ENCODE data around the gene JDP2. TPM values are rescaled to one million over a fixed set of nuclear protein-coding genes. Genes with fewer than 3 reads are reported as not detected.

JDP2 gene
- total RNA-seq, 4 donors from 2014 or later: 82.3 to 147 (median 106) TPM

DNA sequence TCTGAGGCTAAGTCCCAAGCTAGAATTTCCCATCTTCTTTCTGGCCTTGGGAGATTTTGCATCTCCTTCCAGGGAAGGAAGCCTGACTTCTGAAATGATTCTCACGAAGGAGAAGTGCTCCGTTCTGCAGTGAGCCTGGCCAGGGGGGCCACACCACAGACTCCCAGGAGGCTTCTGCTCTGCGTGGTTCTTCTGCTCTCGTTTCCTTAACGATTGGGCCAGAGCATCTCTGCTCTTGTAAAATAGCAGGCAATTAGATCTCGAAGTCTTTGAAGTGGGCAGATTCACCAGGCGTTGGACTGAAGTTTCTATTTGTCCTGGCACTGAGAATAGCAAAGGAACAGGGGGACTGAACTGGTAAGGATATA is 87.8 kb downstream of the JDP2 start:
- no peak for DNase-seq (ENCODE audit: low spot score in 2 of 2)
- H3K9me3 ChIP-seq: peaks cover 0 to 15% (median 0%) of the 10 kb centered on the region in 4 donors
- 22 to 35% methylated on average over 7 of the region's 7 CpGs for WGBS, 2 donors
- no peaks in the 10 kb centered on the region for H3K36me3 ChIP-seq
- H3K4me1 ChIP-seq: peaks cover 0 to 11% (median 3%) of the 10 kb centered on the region in 4 donors
- no peaks in the 10 kb centered on the region for H3K27me3 ChIP-seq
- H3K27ac ChIP-seq: peak overlapping the region in 1 of 4 donors; percentile 42
- TF ChIP-seq CTCF (IDR thresholded peaks at IDR 0.05) (no peak), POLR2A (IDR thresholded peaks at IDR 0.05) (no peak), EP300 (IDR thresholded peaks at IDR 0.05) (no peak)
- H3K4me3 ChIP-seq: peak overlapping the region in 3 of 4 donors; percentile 24 to 47 (median 35)

DNA sequence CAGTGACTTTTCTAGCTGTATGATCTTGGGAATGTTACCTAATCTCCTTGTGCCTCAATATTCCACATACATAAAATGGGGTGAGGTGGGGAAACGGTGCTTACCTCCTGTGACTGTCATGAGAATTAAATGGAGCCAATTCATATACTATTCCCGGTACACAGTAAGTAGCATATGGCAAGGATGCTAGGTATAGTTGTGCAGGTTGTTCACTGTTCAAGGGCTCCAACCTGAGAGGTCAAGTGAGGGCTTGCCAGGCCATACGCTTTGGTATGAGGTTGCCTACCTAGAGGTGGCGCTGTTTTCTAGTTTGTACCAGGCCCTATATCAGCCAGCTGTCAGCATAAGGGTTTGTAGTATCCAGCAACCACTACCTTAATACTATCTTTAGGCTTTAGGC is 90.8 kb downstream of the JDP2 start:
- Histone ChIP-seq H3K4me1 (peaks cover 0 to 14% (median 4%) of the 10 kb centered on the region in 4 donors), H3K27me3 (no peaks in the 10 kb centered on the region), H3K36me3 (no peaks in the 10 kb centered on the region), H3K27ac (no peak overlapping the region), H3K9me3 (no peaks in the 10 kb centered on the region), H3K4me3 (no peak overlapping the region)
- TF ChIP-seq CTCF (IDR thresholded peaks at IDR 0.05) (no peak), POLR2A (IDR thresholded peaks at IDR 0.05) (no peak), EP300 (IDR thresholded peaks at IDR 0.05) (no peak)
- DNase-seq (ENCODE audit: low spot score in 2 of 2): no peak
- 69 to 74% methylated on average over 4 of the region's 4 CpGs for WGBS, 2 donors

GRCh38 chr14:75519394-75519793 is 91.6 kb downstream of the JDP2 start:
- TF ChIP-seq EP300 (IDR thresholded peaks at IDR 0.05) (no peak), POLR2A (IDR thresholded peaks at IDR 0.05) (no peak), CTCF (IDR thresholded peaks at IDR 0.05) (no peak)
- H3K4me3 ChIP-seq: no peak overlapping the region
- peaks cover 0 to 19% (median 6%) of the 10 kb centered on the region in 4 donors for H3K4me1 ChIP-seq
- H3K27me3 ChIP-seq: no peaks in the 10 kb centered on the region
- no peaks in the 10 kb centered on the region for H3K36me3 ChIP-seq
- no peak for DNase-seq (ENCODE audit: low spot score in 2 of 2)
- H3K27ac ChIP-seq: no peak overlapping the region
- no peaks in the 10 kb centered on the region for H3K9me3 ChIP-seq
- WGBS, 2 donors: 94% methylated on average over 4 of the region's 4 CpGs

DNA sequence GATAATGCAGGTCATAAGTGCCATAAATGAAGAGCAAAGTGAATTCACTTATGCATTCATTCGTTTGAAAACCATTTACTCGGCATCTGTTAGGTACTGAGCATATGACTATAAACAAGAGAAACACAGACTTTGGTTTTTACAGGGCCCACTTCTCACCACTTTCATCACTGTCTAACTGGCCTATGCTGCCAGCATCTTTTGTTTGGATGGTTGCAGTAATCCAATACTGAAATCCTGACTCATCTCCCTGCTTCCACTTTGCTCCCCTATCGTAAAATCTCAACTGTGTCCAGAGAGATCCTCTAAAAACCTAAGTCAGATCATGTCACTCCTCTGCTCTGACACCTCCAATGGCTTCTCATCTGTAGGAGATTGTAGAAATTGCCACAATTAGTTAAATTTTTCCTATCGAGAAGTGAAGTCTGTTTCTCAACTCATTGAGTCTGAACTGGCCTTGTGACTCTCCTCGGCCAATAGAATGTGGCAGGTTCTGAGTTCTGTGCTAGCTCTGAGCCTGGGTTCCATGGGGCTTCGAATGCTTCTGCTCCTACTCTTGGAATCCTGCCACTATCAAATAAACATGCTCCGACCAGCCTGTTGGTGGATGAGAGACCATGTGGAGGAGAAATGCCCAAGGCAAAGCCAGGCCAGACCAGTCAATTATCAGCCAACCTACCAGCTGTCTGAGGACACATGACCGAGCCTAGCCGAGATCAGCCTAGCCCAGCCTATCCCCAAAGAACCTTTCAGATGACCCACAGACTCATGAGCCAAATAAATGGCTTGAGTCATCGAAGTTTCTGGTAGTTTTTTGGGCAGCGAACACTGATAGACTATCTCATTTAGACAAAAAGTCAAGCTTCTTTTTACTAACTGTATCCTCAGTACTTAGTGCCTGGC is 92.3 kb downstream of the JDP2 start:
- no peak for DNase-seq (ENCODE audit: low spot score in 2 of 2)
- H3K4me3 ChIP-seq: no peak overlapping the region
- WGBS, 2 donors: 88 to 93% methylated on average over 11 of the region's 11 CpGs
- H3K27ac ChIP-seq: no peak overlapping the region
- H3K9me3 ChIP-seq: no peaks in the 10 kb centered on the region
- TF ChIP-seq EP300 (IDR thresholded peaks at IDR 0.05): no peak
- no peak for TF ChIP-seq POLR2A (IDR thresholded peaks at IDR 0.05)
- H3K27me3 ChIP-seq: no peaks in the 10 kb centered on the region
- no peaks in the 10 kb centered on the region for H3K36me3 ChIP-seq
- peaks cover 0 to 20% (median 6%) of the 10 kb centered on the region in 4 donors for H3K4me1 ChIP-seq

GRCh38 chr14:75520852-75521251 is 93.0 kb downstream of the JDP2 start:
- no peak overlapping the region for H3K27ac ChIP-seq
- WGBS, 2 donors: 90 to 91% methylated on average over 3 of the region's 3 CpGs
- no peak overlapping the region for H3K4me3 ChIP-seq
- peaks cover 0 to 12% (median 5%) of the 10 kb centered on the region in 4 donors for H3K4me1 ChIP-seq
- no peaks in the 10 kb centered on the region for H3K27me3 ChIP-seq
- no peak for DNase-seq (ENCODE audit: low spot score in 2 of 2)
- TF ChIP-seq CTCF (IDR thresholded peaks at IDR 0.05): no peak
- TF ChIP-seq EP300 (IDR thresholded peaks at IDR 0.05): no peak
- H3K9me3 ChIP-seq: no peaks in the 10 kb centered on the region
- H3K36me3 ChIP-seq: no peaks in the 10 kb centered on the region
